HG03442 (cell line): Measurements from ENCODE around the gene EVC.
"Not testable (repeated sequence)": the region's sequence is repeated elsewhere in the genome, so short reads cannot be mapped to it uniquely, and the experiment has no call there.

Experiments
- ATAC-seq: cut with Tn5 transposase; IDR thresholded peaks from one replicate; pipeline ENCODE4 v1.9.1; 2021; ENCODE audit warnings: mild to moderate bottlenecking, moderate library complexity; ENCODE audit not compliant: unreplicated experiment

EVC gene

DNA sequence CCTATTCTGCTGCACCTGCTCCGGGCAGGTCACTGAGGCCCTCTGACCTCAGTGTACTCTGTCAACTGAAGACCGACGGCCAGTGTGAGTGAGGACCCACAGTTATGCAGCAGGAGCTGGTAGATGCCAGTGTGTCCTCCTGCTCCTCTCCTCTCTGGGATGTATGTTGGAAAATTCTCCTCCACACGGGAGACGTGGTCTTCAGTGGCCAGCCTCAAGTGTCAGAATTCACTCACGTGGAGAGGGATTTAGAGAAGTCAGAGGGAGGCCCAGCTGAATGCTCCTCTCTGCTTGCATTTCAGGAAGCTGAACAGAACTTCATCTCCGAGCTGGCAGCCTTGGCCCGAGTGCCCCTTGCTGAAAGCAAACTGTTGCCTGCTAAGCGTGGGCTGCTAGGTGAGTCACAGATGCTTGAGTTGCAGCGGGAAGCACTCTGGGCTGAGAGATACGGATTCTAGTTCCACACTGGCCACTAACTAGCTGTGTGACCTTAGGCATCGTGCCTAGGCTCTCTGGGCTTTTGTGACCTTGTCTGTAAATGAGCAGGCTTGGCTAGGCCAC is 98.3 kb downstream of the EVC start:
- ATAC-seq: no peak

DNA sequence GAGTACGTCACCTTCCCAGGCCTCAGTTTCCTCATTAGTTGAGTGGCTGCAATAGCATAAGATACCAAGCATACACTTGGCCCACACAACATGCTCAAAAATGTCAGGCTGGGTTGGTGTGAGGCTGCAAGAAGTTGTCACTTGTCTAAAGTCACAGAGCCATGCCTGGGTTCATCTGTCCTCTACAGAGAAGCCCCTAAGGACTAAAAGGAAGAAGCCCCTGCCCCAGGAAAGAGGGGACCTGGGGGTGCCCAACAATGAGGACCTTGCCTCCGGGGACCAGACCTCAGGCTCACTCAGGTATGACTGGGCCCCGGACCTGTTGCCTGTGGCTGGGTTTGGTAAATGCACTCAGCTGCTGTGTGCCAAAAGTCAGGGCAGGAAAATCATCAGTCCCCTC is 99.2 kb downstream of the EVC start:
- ATAC-seq: no peak

DNA sequence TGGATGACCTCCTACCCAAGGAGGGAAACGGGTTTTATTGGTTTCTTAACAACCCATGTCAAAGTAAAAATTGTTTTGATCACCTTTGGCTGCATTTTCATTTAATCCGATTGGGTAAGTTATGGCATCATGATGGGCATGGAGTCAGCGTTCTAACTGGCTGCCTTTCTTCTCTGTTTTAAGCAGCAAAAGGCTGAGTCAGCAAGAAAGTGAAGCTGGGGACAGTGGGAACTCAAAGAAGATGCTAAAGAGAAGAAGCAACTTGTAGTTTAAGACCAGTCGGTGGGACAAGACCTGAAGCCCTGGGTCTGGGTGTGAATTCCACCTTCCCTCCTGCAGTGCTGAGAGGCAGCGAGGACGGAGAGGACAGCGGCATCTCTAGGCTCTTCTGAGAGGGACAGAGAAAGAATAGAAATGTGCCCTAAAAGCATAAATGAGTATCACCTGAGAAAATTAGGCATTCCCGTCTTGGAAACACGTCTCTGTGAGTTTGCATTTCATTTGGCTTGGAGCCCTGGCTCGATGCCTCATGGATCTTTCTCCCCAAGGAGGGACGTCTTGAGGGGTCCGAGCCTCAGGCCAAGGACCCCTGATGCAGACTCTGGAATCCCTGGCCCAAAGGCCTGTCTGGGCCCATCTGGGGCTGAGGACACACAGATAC is 99.9 kb downstream of the EVC start:
- ATAC-seq: no peak

DNA sequence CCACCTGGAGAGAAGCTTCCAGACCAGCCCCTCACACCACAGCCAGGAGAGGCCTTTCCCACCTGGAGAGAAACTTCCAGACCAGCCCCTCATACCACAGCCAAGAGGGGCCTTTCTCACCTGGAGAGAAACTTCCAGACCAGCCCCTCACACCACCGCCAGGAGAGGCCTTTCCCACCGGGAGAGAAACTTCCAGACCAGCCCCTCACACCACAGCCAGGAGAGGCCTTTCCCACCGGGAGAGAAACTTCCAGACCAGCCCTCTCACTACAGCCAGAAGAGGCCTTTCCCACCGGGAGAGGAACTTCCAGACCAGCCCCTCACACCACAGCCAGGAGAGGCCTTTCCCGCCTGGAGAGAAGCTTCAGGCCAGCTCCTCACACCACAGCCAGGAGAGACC is 101.1 kb downstream of the EVC start:
- not testable (repeated sequence) for ATAC-seq

DNA sequence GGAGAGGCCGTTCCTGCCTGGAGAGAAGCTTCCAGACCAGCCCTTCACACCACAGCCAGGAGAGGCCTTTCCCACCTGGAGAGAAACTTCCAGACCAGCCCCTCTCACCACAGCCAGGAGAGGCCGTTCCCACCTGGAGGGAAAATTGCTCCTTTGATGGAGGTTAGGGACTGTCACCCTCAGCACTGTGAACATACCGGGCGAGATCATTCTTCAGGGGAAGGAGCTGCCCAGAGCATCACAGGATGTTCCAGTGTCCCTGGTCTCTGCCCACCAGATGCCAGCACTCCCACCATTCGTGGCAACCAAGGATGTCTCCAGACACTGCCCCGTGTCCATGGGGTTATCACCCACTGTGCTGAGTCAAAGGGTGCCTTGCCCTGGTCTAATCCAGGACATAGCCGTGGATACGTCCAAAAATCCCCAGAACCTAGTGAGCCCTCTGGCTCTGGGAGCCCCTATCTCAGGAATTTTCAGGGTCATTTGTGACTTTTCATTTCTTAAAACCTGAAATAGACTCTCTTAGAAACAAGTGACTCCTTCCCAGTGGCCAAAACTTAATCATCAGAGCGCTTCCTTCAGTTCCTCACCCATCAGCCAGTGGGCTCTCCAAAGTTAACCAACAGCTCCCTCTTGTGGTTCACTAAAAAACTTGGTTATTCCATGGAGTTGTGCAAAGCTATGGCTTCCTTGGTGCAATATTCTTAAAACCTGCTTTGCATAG is 101.7 kb downstream of the EVC start:
- ATAC-seq: no peak

DNA sequence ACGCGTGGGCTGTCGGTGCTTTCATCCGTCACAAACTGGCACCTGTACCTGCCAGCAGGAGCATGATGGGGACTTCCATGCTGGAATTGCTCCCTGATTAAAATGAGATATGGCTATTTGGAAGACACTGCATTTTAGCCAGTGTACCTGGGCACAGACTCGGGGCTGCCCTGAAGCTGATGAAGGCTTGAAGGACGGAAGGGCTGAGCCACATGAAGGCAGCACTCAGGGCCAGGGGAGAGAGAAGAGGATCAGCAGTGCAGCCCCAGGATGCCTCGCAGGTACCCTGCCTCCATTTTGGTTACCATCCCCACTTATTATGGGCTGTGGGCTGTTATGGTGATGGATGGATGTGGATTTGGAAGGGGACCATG is 102.9 kb downstream of the EVC start:
- no peak for ATAC-seq

DNA sequence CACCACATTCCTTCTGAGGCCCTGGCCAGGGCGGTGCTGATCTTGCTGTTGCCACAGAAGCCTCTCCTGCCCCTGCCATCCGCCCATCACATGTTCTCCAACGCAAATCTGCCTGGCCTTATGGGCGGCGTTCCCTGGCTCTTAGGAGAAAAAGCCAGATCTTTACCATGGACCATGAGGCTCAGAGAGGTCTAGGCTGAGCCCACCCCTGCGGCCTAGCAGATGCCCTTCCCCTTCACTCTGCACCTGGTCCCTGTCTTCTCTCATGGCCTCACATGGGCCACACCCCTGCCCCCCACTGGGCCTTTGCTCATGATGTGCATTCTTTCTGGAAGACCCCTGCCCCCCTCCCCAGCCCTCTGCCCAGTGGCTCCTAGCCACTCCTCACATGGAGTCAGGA is 103.4 kb downstream of the EVC start:
- ATAC-seq: no peak

DNA sequence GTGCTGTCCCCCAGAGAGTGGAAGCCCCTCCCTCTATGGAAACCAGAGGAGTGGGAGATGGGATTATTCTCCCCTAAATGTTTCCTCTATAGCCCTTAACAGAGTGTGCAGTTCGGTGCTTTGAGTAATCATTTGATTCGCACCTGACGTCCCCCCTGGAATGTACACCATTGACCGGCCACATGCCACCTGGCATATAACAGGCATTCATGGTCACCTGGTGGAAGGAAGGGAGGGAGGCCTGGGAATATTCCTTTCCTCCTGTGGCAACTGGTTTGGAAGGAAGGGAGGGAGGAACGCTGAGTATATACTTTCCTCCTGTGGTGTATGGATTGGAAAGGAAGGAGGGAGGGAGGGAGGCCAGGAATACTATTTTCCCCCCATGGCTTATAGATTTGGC is 104.6 kb downstream of the EVC start:
- no peak for ATAC-seq

DNA sequence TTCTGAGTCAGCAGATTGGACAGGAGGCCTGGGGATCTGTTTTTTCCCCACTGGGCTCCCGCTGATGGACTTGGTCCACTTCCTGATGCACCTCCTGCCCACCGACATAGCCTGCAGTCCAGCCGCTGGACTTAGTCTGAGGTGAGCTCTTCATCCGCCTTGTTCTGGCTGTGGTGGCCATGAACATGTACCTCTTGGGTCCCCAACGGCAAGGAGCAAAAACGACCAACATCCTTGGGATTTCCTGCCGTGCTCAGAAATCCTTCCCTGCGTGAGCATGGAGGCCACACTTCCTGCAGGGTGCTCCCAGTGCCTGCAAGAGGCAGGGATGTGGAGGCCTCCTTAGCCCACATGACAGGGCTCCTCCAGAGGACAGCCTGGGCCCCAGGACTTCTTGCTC is 105.1 kb downstream of the EVC start:
- no peak for ATAC-seq

DNA sequence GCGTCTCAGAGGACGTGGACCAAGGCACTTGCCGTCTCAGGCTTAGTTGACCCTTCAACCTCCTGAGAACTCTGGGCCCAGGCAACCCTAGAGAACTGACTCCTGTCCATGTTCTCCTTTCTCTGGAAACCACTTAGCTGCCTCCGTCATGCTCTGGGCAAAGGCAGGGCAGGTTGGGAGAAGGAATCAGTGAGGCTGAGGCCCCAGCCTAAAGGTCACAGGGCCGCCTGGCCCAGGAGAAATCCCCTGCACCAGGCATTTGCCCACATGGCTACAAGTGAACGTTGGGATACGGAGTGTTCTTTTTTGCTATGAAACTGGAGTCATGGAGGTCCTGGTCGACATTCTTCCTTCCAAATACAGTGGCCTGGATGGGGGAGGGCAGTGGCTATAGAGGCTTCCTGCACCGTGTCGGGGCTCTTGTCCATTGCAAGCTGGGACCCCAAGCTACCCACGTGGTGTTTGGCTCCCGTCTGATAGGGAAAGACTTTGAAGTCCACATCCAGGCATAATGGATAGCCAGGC is 105.9 kb downstream of the EVC start:
- ATAC-seq: no peak

DNA sequence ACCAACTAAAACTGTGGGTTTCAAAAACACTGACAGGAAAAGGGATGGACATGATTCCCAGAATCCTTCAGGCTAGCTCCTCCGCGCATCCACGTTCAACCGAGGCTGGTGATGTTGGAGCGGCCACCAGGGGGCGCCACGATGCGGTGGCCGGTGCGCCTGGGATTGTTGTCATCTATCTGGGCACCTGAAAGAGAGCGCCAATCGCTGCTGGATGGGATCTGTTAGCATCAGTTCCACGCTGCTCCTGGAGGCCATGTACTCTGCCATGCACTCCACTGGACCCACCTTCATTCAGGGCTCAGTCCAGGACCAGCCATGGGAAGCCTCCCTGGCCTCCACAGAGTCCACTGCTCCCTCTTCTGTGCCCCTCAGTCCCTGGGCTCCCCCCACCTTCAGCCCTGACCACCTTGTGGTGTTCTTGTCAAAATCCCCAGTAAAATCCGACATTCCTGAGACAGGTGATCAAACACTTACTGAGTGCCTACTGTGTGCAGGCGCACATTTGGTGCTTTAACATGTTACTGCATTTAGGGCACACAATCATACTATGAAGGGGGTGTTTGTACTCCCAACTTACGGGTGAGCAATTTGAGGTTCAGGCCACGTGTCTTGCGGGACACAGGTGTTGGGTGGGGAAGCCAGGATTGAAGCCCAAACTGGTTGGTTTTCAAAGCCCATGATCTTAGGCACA is 110.8 kb downstream of the EVC start:
- no peak for ATAC-seq

DNA sequence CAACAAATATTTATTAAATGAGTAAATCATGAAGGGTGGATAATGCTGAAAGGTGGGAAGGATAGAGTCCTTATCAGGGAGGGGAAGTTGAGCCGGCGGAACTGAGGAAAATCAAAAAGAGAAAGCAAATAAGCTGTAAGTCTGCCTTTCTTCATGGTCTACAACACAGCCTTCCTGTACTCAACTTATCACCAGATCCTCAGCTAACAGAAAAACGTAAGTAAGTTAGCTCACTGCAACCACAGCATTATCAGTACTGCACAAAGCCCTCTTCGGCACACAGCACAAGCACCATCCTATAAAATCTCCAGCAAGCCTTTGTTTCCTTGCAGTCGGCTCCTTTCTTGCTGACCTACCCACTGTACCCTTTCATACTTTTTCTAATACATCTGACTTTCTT is 111.6 kb downstream of the EVC start:
- ATAC-seq: no peak

DNA sequence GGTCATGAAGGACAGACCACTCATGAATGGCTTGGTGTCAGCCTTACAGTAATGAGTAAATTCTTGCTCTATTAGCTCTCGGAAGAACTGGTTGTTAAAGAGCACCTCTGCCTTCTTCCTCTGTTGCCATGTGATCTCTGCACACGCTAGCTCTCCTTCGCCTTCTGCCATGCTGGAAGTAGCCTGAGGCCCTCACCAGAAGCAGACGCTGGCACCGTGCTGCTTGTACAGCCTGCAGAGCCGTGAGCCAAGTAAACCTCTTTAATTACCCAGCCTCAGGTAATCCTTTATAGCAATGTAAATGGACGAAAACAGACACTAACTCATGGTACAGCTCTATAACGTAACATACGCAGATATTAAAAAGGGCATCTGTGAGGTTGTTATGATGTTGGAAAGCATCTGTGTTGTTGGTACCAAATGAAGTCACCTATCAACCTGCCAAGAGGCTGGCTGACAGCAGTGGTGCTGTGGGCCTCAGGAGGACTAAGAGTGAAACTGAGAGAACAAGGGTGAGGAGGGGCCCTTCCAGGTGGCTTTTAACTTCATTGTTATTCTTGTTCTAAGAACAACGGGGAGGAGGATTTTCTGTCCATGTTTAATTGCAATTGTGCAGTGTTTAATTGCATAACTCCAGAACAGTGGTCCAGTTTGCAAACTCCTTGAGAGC is 112.7 kb downstream of the EVC start:
- no peak for ATAC-seq

DNA sequence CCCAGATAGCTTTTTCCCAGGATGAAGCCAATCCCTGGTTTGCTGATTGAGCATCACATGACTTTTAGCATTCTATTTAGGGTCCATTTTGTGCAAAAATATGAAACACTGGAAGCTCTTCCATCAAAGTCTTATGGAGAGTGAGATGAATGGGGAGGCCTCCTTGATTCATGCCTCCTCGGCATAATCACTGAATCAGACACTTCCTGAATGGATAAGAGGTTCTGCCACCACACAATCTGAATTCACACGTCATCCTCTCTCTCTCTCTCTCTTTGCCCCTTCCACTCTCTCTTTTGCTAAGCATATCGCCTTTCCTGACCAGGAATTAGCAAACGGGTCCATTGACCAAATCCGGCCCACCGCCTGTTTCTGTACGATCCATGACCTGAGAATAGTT is 113.2 kb downstream of the EVC start:
- ATAC-seq: no peak

DNA sequence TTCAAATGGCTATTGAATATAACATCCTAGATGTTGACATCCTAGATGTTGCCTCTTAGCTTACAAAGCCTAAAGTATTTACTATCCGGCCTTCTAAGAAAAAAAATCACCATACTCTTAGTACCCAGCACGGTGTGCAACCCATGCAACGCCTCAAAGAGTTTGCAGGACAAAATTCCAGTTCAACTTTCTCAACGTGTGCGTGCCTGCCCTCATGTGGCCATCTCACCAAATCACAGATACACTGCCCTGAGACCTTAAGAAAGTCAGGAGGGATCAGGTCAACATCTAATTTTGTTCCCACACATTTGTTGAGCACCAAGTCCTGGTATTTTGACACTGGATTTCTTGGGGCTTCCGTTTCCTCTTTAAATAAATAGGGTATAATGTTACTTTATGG is 113.6 kb downstream of the EVC start:
- no peak for ATAC-seq

DNA sequence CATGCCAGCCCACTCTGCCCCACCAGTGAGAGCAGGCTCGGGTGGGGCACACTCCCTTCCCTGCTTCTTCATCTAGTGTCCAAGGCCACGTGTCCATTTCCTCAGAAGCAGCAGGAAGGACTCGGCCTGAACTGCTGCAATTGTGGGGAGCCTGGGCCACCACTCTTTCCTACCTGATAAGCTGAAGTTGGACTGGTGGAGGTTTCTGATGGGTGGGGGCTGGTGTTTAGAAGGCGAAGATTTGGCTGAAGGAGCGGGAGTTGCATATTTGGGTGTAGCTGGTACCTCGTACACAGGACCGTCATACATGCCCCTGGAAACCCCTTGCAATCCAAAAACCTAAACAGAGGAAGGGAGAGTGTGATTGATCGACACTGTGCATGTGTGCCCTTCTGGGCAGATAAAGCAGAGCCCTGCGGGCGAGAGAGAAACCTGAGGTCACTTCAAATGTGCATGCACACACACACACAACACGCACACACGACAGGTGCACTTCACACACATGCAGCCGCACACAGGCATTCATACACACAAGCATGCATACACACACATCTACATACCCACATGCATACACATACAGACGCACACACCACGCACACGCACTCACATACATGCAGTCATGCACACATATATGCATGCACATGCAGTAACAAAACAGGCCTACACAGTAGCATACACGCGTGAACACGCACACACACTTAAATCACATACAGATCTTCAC is 114.5 kb downstream of the EVC start:
- no peak for ATAC-seq

DNA sequence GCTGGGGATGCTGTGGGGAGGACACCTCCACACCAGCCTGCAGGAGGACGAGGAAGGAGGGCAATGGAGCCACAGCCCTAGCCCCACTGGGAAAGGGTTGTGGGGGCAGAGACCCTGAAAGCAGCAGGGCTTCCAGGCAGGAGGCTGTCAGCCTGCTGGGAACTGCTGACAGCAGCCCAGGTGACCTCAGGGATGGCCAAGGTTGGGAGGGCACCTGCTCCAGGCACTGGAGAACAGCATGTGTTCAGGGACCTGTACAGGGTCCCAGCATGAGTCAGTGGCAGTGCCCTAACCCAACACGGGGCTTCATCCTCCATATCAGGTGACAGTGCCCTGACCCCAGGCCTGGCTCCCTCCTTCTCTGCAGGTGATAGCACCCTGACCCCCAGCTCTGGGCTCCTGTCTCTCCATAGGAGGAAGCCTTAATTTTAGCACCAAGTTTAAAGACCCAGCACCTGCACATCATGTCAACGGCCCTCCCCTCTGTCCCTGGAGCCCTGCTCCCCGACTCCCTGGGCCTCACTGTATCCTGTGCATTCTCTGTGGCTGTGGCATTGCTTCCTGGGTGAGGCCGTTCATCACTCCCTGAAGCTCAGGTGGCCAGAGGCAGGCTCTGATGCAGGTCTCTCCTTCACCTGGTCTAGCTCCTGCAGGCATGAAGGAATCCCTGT is 115.6 kb downstream of the EVC start:
- no peak for ATAC-seq

DNA sequence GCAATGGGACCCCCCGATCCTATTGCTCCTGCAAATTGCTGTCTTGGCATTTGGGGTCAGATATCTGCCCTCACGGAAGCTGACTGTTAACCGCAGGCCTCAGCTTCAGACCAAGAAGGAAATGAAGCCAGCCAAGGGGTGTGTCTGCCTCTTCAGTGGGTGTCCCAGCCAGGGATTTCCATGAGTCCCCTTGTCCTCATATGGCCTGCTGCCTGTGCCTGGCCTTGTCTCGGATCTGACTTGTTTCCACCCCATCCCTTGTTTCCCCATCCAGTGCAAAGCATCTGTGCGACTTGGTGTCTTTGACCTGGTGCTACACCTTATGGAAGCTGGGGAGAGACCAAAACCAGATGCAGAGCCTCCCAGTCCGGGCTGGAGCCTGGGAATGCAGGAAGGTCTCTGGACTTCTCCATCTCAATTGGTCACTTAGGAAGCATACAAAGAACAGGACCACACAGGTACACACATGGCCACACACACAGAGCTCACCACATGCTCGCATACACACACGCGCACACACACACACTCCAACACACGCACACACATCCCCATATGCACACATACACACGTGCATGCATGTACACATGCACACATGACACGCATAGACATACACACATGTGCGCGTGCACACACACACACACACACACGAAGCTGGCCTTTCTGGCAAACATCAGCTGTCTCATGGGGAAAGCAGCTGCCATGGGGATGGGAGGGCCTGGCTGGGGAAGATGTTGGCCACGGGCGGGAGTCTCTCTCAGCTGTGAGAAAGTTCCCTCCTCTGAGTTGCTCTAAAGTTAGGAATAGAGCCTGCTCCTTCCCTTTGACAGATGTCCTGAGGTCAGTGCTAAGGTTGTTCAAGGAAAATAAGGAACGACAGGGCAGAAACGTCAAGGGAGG is 116.4 kb downstream of the EVC start:
- ATAC-seq: no peak

DNA sequence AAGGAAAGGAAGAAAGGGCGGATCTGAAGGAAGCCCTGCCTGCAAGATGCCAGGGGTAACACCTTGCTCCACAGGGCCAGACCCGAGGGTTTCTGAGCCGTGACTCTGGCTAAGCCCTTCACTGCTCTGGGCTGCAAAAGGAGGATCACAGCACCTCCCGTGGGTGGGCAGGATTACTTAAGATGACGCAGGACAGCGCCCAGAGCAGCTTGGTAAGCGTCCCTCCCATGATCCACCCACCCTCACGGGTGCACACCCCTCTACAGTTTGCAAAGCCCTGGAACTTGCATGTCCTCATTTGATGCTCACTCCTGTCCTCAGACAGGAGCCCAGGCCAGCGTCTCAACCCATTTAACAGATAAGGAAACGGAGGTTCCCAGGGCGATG is 117.0 kb downstream of the EVC start:
- ATAC-seq: no peak
